Neural crest cell (in vitro differentiated cells): ENCODE data around the gene CLVS2. TPM values are rescaled to one million over a fixed set of nuclear protein-coding genes. Genes with fewer than 3 reads are reported as not detected.

Source experiments
- DNase-seq: peaks from one replicate; pipeline ENCODE4 v3.0.0; 2021; ENCODE audit warnings: low read depth, mixed read lengths, low spot score
- H3K27ac Mint-ChIP-seq: one replicate; pipeline ENCODE4 v1.8.0; 2021; ENCODE audit warnings: mild to moderate bottlenecking, mixed read lengths; ENCODE audit not compliant: unreplicated experiment
- H3K27me3 Mint-ChIP-seq: 2 replicates; pipeline ENCODE4 v1.8.0; 2021; ENCODE audit warnings: low read depth, mild to moderate bottlenecking, mixed read lengths
- H3K36me3 Mint-ChIP-seq: 2 replicates; pipeline ENCODE4 v1.8.0; 2021; ENCODE audit warnings: low read depth, mild to moderate bottlenecking, mixed read lengths
- H3K4me1 Mint-ChIP-seq: 2 replicates; pipeline ENCODE4 v1.8.0; 2021; ENCODE audit warnings: mixed read lengths
- H3K4me3 Mint-ChIP-seq: one replicate; pipeline ENCODE4 v1.8.0; 2021; ENCODE audit warnings: mild to moderate bottlenecking, mixed read lengths
- H3K9me3 Mint-ChIP-seq: 2 replicates; pipeline ENCODE4 v1.8.0; 2021; ENCODE audit warnings: mixed read lengths
- total RNA-seq: library from RNA; stranded (reverse); gene quantifications from 2 replicates; pipeline ENCODE4 v1.2.1, GENCODE V29; 2021
- TF ChIP-seq, protein P1 (sequence below): fragments of 200-600 bp; sonication (generic); conservative IDR thresholded peaks from 2 replicates; pipeline ENCODE4 v1.5.0; 2021; ENCODE audit warnings: antibody characterized with exemption, mild to moderate bottlenecking

The CLVS2 gene
- total RNA-seq, 1 donor from 2014 or later = 1.2 TPM

DNA sequence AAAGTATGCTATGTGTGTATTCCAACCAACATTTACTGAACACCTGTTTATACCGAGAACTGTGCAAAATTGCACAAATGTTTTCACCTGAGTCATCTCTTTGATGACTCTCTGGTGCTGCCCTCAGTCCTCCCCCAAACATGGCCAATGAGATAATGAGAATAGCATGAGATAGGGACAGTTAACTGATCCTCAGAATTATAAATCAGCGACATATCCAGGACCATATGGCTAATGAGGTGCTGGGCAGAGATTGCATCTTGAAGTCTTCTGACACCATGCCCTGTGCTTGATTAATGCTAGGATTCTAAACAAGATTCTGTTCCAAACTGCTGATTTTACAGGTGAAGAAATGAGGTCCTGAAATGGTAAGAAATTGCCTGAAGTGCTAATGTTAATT, 13.0 kb downstream of the CLVS2 start:
- TF ChIP-seq, protein P1, sequence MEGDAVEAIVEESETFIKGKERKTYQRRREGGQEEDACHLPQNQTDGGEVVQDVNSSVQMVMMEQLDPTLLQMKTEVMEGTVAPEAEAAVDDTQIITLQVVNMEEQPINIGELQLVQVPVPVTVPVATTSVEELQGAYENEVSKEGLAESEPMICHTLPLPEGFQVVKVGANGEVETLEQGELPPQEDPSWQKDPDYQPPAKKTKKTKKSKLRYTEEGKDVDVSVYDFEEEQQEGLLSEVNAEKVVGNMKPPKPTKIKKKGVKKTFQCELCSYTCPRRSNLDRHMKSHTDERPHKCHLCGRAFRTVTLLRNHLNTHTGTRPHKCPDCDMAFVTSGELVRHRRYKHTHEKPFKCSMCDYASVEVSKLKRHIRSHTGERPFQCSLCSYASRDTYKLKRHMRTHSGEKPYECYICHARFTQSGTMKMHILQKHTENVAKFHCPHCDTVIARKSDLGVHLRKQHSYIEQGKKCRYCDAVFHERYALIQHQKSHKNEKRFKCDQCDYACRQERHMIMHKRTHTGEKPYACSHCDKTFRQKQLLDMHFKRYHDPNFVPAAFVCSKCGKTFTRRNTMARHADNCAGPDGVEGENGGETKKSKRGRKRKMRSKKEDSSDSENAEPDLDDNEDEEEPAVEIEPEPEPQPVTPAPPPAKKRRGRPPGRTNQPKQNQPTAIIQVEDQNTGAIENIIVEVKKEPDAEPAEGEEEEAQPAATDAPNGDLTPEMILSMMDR = no peak
- DNase-seq = no peak
- no peak overlapping the region for H3K27ac Mint-ChIP-seq
- H3K9me3 Mint-ChIP-seq = no peaks in the 10 kb centered on the region
- no peaks in the 10 kb centered on the region for H3K4me1 Mint-ChIP-seq
- peaks cover 74% of the 10 kb centered on the region for H3K27me3 Mint-ChIP-seq
- no peak overlapping the region for H3K4me3 Mint-ChIP-seq
- no peaks in the 10 kb centered on the region for H3K36me3 Mint-ChIP-seq

DNA sequence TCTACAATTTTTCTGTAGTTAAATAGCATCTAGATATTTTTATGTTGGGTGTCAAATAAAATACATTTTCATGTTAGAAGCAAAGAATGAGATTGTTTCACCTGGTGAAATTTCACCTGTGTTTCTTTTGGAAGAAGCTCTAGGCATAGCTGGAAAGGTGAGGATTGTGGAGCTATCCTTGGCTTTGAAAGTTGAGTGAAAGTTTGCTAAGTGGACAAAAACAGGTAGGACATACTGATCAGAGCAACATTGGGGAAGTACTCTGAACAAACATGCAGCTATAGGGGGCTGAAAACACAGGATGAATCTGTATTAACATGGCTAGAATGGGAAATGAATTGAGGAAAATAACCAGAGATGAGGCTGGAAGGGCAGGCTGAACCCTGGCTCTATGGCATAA, 18.8 kb downstream of the CLVS2 start:
- H3K4me1 Mint-ChIP-seq = no peaks in the 10 kb centered on the region
- H3K36me3 Mint-ChIP-seq = no peaks in the 10 kb centered on the region
- TF ChIP-seq, protein P1 = no peak
- H3K4me3 Mint-ChIP-seq = no peak overlapping the region
- peaks cover 58% of the 10 kb centered on the region for H3K27me3 Mint-ChIP-seq
- no peaks in the 10 kb centered on the region for H3K9me3 Mint-ChIP-seq
- no peak overlapping the region for H3K27ac Mint-ChIP-seq
- no peak for DNase-seq

DNA sequence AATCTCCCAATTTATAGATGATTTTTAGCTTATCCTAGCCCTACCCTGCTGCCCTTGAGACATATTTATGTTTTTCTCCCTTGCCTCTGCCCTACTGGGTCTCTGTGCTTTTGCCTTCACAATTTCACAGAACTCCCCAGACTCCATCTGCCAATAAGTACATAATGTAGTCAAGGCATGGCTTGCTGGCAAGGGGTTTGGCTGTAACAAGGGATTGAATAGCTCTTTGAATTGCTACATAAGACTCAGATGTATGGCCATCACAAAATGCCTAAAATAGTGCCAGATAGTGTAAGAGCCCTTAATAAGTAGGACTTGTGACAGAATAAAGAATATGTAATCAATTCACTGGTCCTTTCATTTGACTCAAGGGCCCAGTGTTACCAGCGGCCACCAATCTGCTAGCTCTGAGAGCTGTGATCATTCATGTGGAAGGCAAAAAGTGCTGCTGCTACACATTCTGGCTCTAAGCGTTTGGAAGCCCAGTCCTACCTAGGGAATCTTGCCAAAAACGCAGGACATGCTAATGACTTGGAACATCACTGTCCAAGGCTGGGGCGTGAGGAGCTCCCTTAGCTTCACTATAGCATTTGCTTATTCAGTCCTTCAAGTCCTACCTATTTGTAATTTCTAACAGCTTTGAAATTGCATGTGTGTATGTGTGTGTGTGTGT, 20.5 kb downstream of the CLVS2 start:
- Mint-ChIP-seq H3K9me3 (no peaks in the 10 kb centered on the region), H3K4me1 (no peaks in the 10 kb centered on the region), H3K36me3 (no peaks in the 10 kb centered on the region), H3K4me3 (no peak overlapping the region), H3K27ac (no peak overlapping the region), H3K27me3 (peaks cover 52% of the 10 kb centered on the region)
- TF ChIP-seq, protein P1 = no peak
- no peak for DNase-seq

DNA sequence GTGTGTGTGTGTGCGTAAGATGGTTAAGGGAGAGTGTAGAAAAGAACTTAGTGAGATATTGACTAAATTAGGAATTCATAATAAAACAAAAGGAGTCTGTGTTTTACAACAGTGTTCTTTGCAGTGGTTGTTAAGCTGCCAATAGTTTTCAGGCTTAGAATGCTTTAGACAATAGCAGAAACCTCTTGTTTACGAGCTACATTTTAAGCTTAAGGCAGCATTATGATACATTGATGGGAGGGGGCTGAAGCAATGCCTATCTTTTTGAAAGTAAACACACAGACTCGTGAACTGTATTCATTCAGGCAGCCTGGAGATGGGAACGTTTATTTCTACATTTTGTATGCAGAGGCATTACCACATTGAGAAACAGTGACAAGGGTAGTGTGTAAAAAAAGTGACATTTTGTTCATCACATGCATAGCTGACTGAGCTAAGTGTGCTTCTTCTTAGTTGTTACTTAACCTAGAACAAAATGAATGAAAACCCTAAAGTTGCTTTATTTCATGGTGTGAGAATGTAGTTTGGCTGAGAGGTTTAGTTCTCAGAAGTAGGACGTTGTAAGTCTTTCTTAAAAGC, 21.2 kb downstream of the CLVS2 start:
- Mint-ChIP-seq H3K9me3 (no peaks in the 10 kb centered on the region), H3K27ac (no peak overlapping the region), H3K4me3 (no peak overlapping the region), H3K36me3 (no peaks in the 10 kb centered on the region), H3K27me3 (peaks cover 48% of the 10 kb centered on the region), H3K4me1 (no peaks in the 10 kb centered on the region)
- no peak for DNase-seq
- TF ChIP-seq, protein P1 = no peak

DNA sequence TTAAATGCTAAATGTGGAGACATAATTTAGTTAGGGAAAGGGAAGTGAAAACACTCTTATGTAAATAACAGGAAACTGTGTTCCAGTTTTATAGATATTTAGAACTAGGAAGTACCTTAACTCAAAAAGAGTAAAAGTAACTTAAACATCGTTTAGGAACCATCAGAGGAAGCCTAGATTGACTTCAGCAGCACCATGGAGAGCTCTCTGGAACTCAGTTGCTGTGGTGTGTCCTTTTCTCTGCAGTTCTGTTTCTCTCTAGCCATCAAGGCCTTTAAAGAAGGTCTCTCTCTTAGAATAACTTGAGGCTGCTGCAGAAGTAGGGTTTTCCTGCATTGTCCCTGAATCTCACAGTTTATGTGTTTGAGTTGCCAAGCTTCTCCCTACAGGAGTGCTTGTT, 26.9 kb downstream of the CLVS2 start:
- peaks cover 72% of the 10 kb centered on the region for H3K27me3 Mint-ChIP-seq
- no peak overlapping the region for H3K27ac Mint-ChIP-seq
- no peaks in the 10 kb centered on the region for H3K9me3 Mint-ChIP-seq
- H3K4me1 Mint-ChIP-seq = no peaks in the 10 kb centered on the region
- no peaks in the 10 kb centered on the region for H3K36me3 Mint-ChIP-seq
- TF ChIP-seq, protein P1 = no peak
- DNase-seq = peak; percentile 4
- no peak overlapping the region for H3K4me3 Mint-ChIP-seq
